ENCODE data around the gene LHX6. TPM values are rescaled to one million over a fixed set of nuclear protein-coding genes. Genes with fewer than 3 reads are reported as not detected.

The LHX6 gene
- polyA plus RNA-seq, 2 of the 4 experiments (the other 2 are of a cell fraction), result 0.14 to 0.26 TPM

GRCh38 chr9:122263699-122264349 is 35.1 kb upstream of the LHX6 start:
- 8% methylated on average over 13 of the region's 13 CpGs for WGBS (ENCODE audit: missing lambda C conversion rate)
- peak overlapping the region; percentile 86 to 98 for H3K27ac ChIP-seq
- DNase-seq (ENCODE audit: low read depth in 1 of 2, low spot score in 1 of 2) (no peak), ATAC-seq (no peak), FAIRE-seq (no peak)
- peak overlapping the region; percentile 85 for H3K4me2 ChIP-seq
- CTCF ChIA-PET, result interaction anchor here (0.6 to 5.2 kb wide), 5 partner anchors 16 to 165 kb away, joined by 3 to 28 read pairs (median 3); no protein-coding TSS in a partner anchor
- POLR2A ChIA-PET, result interaction anchor here (1.3 to 1.9 kb wide), 2 partner anchors 27 to 139 kb away, joined by 3 to 8 read pairs; no protein-coding TSS in a partner anchor
- H3K9me3 ChIP-seq, result no peaks in the 10 kb centered on the region
- peaks cover 20% of the 10 kb centered on the region for H3K4me1 ChIP-seq
- TF ChIP-seq ZNF302 (CRISPR knock-in tag; IDR thresholded peaks at IDR 0.05) (no peak), ZC3H11A (IDR thresholded peaks at IDR 0.05) (no peak), CBX2 (IDR thresholded peaks at IDR 0.05; ENCODE audit: borderline replicate concordance, low read depth) (no peak), HOXA7 (CRISPR knock-in tag; IDR thresholded peaks at IDR 0.05) (no peak), PHF8 (IDR thresholded peaks at IDR 0.05; ENCODE audit: borderline replicate concordance, low read depth) (no peak), BHLHE40 (IDR thresholded peaks at IDR 0.05; ENCODE audit: low read depth, low read length) (no peak), MAFK (IDR thresholded peaks at IDR 0.05; ENCODE audit: partially characterized antibody) (no peak), CEBPB (IDR thresholded peaks at IDR 0.05) (no peak)
- H3K4me3 ChIP-seq, result peak overlapping the region; percentile 62

GRCh38 chr9:122262073-122262472 is 33.3 kb upstream of the LHX6 start:
- POLR2A ChIA-PET, result no interaction called here
- H3K4me3 ChIP-seq, result no peak overlapping the region
- 93% methylated on average over 1 of the region's 1 CpG for WGBS (ENCODE audit: missing lambda C conversion rate)
- TF ChIP-seq HOXB13 (CRISPR knock-in tag; IDR thresholded peaks at IDR 0.05; ENCODE audit: low read depth), result no peak
- no peak for TF ChIP-seq MAX (IDR thresholded peaks at IDR 0.05)
- no peak for TF ChIP-seq PHF8 (IDR thresholded peaks at IDR 0.05; ENCODE audit: borderline replicate concordance, low read depth)
- no peak for TF ChIP-seq CTCF (IDR thresholded peaks at IDR 0.05)
- TF ChIP-seq HMGXB4 (CRISPR knock-in tag; IDR thresholded peaks at IDR 0.05; ENCODE audit: borderline replicate concordance), result no peak
- TF ChIP-seq EHMT2 (IDR thresholded peaks at IDR 0.05; ENCODE audit: low read depth), result no peak
- 0 out of 2 replicates have a peak, but pooled peaks have one; percentile 24 for TF ChIP-seq KDM1A (IDR thresholded peaks at IDR 0.05; ENCODE audit: low read depth)
- no peak overlapping the region for H3K27ac ChIP-seq
- H3K9me3 ChIP-seq, result no peaks in the 10 kb centered on the region
- CTCF ChIA-PET, result interaction anchor here (0.9 to 1.9 kb wide), 3 partner anchors 88 to 163 kb away, joined by 3 read pairs; no protein-coding TSS in a partner anchor
- no peak for ATAC-seq
- no peak overlapping the region for H3K4me2 ChIP-seq
- no peak for DNase-seq (ENCODE audit: low read depth in 1 of 2, low spot score in 1 of 2)
- no peak for FAIRE-seq
- peaks cover 20% of the 10 kb centered on the region for H3K4me1 ChIP-seq

GRCh38 chr9:122261469-122261881 is 32.7 kb upstream of the LHX6 start:
- POLR2A ChIA-PET, result no interaction called here
- ATAC-seq (no peak), FAIRE-seq (no peak), DNase-seq (ENCODE audit: low read depth in 1 of 2, low spot score in 1 of 2) (peak in 1 of 2 experiments; percentile 51)
- Histone ChIP-seq H3K9me3 (no peaks in the 10 kb centered on the region), H3K4me3 (no peak overlapping the region), H3K27ac (no peak overlapping the region), H3K4me2 (no peak overlapping the region), H3K4me1 (peaks cover 20% of the 10 kb centered on the region)
- WGBS (ENCODE audit: missing lambda C conversion rate), result 88% methylated on average over 1 of the region's 1 CpG
- no peak for TF ChIP-seq BHLHE40 (IDR thresholded peaks at IDR 0.05; ENCODE audit: low read depth, low read length)
- TF ChIP-seq POLR2A (IDR thresholded peaks at IDR 0.05; ENCODE audit: low read length), result no peak
- TF ChIP-seq FOXS1 (CRISPR knock-in tag; IDR thresholded peaks at IDR 0.05), result no peak
- TF ChIP-seq MAFK (IDR thresholded peaks at IDR 0.05; ENCODE audit: partially characterized antibody), result no peak
- CTCF ChIA-PET, result interaction anchor here (0.9 to 1.9 kb wide), 2 partner anchors 135 to 163 kb away, joined by 3 read pairs; no protein-coding TSS in a partner anchor

Data from A549 (cell line).